ENCODE measurements around the gene COX4I1.
A peak's percentile ranks its signal among the peaks of the same experiment; 100 is the strongest.

The COX4I1 gene

DNA sequence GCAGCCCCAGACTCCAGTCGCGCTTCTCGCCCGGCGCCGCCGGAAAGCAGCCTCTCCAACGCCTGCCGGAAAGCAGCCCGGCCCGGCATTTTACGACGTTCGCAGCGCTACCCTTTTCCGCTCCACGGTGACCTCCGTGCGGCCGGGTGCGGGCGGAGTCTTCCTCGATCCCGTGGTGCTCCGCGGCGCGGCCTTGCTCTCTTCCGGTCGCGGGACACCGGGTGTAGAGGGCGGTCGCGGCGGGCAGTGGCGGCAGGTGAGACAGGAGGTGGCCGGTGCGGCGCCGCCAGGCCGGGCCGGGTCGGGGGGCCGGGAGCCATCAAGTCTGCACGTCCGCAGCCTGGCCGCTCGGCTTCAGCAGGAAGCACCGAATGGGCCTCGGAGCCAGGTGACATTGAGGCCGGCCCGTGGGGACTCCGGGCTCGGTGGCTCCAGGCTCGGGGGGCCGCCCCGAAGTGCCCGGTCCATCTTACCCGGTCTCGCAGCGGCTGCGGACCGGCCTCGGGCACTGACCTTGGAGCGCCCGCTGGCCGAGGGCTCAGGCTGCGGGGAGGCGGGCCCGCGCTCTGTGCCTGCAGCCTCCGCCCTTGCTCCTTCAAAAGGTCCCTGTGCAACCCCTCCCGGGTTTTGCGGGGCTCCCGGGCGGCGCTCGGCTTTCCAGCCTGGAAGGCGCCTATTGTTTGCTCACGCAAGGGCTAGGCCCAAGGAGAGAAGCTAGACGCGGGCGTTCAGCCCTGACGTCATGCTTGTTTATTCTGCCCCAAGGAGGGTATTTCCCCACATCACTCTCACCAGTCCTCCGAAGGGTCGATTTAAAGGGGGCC lies at the start of gene COX4I1, which contains the start of gene EMC8:
Gene COX4I1, plus strand, starts transcription at position 199 of the 824 bp plus-strand sequence. CDS start 1,511 bp downstream, outside the sequence.
Gene EMC8, minus strand, starts transcription at position 48 of the 824 bp plus-strand sequence. CDS start 249 bp downstream, outside the sequence.
- peak; percentile 91 for DNase-seq

DNA sequence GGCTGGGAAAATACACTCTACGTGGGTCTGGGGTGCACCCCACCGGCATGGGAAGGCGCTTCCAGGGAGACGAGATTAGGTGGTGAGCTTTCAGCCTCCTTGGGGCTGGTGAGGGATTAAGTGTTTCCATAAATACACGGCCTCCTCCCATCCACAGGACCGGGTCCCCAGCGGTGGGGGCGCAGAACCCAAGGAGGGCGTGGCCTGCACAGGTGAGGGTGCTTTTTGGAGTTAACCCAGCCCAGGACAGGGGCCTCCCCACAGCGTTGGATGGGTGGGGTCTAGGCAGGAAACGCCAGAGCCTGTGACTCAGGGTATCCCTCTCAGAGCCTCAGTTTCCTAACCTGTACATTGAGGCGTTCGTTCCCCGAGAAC lies 49.7 kb upstream of the COX4I1 start:
- DNase-seq: no peak

DNA sequence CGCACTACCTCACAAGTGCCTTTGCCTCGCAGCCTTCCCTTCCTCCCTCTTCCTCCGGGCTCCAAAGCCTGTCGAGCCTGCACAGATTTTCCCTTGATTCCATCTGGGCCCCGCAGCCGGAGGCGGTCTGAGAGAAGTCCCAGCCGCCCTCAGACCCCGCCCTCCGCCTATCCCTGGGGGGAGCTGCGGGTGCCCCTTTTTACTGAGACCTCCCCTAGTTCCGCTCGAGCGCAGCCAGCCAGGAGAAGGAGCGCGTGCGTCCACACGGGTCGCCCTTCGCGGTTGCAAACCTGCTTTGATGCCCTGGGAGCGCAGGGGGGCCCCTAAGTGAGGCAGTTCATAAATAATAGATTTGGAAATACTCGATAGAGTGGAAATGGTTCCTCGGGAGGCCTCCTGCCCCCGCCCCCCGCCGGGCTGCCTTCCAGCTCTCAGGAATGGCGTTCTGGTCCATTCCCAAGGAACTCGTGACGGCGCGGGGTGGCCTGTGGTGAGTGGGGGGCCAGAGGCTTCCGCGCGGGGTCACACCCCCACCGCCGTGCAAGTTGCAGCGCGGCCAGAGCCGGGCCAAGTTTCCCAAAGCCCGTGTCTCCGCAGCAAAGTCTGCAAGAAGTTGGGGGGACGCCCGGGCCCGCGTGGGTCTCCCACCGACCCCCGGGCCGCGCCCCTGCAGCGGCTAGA lies 49.2 kb upstream of the COX4I1 start:
- DNase-seq: no peak

DNA sequence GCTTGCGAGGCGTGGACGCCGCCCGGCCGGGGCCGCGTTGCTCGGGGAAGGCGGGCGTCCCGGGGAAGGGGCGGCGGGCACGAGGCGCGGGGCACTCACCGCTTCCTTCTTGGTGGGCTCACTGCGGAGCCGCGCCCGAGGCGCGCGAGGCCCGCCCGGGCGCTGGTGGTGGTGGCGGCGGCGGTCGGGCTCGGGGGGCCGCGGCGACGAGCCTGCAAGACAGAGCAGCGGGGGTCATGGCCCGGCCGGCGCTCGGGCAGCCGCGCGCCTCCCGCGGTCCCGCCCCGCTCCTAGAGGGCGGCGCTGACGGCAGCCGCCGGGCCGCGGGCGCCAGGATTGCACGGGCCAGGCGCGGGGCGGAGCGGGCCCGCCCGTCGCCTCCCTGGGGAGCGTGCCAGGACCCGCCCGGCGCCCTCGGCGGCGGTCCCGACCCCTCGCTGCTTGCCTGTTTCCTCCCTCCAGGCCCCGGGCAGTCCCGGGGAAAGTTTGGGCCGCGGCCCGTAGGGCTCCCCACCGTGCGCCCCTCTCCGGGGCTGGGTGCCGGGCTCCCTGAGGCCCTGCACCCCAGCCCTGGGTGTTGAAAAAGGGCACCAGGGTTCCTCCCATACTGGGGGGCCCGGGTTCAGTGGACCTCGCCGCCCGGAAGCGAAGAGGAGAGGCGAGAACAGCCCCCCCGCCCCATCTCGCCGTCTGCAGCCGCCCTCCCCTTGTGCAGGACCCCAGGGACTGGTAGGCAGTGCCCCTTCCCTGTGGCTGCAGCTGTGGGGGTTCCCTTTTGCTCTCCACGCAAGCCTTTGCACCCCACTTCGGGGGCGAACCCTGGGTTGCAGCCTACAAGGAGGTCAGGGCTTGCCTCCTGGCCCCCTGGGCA lies 48.4 kb upstream of the COX4I1 start, which contains the start of gene C16orf74:
Gene C16orf74, minus strand, starts transcription at position 270 of the 871 bp plus-strand sequence. CDS start 15,879 bp downstream, outside the sequence.
- no peak for DNase-seq

DNA sequence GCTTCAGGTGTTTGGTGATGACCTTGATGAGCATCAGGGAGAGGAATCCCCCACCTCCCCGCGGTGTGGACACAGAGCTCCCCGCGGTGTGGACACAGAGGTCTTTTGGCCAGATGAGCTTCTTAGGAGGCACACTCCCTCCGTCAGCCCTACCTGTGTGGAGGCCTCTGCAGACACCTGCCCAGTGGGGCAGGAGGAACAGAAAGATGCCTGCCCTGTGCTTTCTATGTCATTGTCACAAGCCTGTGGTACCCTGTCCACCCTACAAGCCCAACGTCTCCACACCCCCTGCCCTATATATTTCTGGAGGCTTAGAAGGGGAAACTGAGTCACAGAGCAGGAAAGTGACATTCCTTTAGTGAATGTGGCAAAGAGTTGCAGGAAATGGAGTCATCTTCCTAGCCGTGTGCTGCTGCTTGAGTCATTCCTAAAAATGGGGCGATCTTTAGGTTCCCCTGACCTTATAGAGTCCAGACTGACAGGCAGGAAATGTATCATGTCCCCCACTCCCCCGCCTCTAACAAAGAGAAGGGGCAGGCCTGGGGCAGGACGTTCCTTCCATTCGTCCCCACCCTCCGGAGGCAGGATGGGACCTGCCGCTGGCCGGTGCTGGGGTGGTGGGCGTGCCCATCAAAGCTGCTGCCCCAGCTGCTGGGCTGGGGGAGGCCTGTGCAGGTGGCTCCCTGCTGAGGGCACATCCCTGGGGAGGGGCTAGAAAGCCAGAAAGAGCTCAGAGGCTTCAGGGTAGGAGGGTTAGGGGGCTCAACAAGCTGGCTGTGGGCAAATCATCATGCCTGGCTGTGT lies 47.6 kb upstream of the COX4I1 start:
- no peak for DNase-seq

DNA sequence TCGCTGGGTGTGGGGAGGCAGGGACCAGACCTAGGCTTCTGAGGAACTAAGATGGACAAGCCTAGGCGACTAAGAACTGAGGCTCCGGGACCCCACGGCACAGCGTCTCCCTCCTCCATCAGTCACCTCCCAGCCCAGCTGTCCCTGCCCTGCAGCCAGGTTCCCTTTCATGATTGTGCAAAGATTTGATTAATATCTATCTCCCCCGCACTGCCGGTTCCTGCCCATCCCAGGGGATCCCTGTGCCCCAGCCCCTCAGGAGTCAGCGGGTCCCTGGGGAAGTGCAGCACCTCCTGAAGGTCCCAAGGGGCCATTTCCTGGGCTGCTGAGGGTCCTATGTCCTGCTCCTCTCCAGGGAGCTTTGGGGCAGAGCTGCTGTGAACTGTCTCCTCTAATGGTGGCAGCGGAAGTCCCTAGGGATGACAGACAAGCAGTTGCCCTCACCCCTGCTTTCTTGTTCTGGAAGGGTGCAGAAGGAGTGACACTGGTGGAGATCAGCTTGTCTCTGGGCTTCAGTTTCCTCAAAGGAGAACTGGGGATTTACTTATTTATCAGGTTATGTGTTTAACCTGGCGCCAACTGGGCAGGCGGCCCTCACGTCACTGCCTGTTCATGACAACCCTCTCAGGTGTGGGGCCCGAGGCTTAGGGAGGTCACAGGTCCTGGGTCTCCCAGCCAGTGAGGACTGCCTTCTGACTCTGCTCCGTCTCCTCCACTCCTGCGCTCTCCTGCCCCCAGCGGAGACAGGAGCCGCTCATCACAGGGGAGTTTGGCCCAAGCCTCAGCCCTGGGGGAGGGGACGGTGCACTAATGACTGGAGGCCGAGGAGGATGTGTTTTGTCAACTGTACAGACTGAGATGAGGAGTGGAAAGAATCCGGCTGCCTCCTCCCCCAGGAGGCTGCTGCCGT lies 46.7 kb upstream of the COX4I1 start:
- DNase-seq: no peak

DNA sequence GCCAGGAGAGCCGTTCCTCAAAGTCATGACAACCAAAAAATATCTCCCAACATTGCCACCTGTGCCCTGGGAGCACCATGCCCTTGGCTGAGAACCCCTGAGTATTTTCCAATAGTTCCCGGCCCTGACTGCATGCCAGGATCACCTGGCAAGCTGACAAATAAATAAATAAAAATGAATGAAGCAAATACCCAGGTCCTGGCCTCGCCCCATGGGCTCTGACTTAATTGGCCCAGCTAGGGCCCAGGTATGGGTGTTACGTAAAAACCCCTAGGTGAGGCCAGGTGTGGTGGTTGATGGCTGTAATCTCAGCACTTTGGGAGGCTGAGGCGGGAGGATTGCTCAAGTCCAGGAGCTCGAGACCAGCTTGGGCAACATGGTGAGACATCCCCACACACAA lies 45.9 kb upstream of the COX4I1 start:
- no peak for DNase-seq

DNA sequence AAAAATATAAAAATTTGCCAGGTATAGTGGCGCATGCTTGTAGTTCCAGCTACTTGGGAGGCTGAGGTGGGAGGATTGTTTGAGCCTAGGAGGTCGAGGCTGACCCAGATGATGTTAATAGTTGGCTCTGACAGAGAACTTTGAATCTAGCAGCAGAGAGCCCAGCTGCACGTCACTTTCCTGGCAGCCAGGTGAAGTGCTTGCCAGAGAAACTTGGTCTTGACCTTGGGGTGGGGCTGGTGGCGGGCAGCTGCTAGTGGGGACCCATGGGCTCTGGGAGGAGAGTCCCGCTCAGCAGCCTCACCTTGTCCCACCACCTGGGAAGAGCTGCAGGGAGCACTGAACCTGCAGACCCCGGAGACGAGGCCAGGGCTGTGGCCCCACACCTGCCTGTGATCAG lies 45.5 kb upstream of the COX4I1 start:
- DNase-seq: no peak

DNA sequence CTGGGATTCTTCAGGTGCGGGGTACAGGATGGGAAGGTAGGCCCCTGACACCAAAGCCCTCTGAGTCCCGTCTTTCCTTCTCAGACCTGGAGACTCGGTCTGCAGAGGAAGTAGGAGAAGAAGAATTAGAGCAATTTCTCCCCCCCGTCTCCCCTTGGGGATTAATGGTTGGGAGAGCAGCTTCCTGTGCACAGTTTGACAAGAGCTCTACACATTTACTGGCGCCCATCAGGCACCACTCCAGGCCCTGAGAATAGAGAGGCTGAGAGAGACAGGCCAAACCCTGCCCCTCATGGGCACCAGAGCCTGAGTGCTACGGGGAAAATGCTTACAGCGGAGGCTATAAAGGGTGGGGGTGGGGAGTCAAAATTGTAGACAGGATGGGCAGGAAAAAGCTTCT lies 45.1 kb upstream of the COX4I1 start:
- DNase-seq: no peak

DNA sequence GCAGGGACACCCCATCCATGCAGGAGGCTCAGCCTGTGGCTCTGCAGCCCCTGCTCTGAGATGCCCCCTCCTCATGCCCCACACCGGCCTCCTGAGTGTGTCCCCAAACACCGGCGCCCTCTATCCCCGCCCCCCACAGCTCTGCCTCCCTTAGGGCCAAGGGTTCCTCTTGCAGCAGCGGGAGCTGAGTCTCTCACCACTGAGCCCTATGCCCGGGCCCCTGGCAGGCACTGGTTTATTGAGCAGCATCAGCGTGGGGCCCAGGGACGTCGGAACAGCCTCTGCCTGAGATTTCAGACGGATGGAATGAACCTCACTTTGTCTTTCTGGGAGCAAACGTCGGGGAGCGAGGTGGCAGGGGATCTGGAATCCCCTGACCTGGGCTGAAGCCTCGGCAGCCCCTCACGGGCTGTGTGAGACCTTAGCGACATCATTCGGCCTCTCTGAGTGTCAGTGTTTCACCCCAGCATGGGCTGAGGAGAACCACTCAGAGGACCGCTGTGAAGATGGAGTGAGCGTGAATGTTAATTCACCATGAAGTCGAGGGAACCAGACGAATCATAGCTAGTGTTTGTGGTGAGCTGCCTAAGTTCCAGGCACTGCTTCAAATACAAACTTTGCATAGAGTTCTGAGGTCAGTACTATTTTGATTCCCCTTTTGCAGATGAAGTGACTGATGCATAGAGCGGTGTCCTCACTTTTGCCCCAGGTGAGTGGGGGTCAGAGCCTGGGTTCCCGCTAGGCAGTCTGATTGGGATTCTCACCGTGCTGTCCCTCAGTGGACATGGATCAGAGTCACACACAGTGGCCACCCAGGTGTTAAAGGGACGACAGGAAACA lies 43.3 kb upstream of the COX4I1 start:
- DNase-seq: no peak

DNA sequence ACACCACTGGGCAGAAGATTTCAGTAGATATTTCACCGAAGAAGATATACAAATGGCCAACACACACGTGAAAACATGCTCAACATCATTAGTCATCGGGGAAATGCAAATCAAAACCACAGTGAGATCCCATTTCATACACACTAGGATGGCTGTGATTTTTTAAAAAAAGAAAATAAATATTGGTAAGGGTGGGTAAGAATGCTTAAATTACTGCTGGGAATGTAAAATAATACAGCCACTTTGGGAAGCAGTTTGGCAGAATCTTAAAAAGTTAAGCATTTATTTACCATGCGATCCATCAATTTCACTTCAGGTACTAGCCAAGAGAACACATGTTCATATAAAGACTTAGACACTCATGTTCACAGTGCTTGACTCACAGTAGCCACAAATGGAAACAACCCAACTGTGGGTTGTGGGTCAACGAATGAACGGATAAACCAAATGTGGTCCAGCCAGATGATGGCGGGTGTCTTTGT lies 42.1 kb upstream of the COX4I1 start:
- no peak for DNase-seq

DNA sequence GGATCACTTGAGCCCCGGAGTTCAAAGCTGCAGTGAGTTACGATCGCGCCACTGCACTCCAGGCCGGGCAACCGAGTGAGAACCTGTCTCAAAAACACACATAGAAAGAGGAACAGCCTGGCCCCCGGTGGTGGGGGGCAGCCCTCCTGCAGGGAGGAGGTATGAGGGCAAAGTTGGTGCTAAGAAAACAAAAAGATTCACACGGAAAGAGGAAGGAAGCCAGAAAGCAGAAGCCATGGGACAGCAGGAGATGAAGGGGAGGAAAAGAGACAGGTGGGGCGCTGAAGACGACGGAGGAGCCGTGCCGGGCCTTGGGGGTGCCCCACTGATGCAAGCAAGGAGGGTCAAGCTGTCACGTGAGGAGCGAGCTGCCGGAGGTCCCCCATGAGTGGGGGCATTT lies 40.4 kb upstream of the COX4I1 start:
- DNase-seq: no peak

DNA sequence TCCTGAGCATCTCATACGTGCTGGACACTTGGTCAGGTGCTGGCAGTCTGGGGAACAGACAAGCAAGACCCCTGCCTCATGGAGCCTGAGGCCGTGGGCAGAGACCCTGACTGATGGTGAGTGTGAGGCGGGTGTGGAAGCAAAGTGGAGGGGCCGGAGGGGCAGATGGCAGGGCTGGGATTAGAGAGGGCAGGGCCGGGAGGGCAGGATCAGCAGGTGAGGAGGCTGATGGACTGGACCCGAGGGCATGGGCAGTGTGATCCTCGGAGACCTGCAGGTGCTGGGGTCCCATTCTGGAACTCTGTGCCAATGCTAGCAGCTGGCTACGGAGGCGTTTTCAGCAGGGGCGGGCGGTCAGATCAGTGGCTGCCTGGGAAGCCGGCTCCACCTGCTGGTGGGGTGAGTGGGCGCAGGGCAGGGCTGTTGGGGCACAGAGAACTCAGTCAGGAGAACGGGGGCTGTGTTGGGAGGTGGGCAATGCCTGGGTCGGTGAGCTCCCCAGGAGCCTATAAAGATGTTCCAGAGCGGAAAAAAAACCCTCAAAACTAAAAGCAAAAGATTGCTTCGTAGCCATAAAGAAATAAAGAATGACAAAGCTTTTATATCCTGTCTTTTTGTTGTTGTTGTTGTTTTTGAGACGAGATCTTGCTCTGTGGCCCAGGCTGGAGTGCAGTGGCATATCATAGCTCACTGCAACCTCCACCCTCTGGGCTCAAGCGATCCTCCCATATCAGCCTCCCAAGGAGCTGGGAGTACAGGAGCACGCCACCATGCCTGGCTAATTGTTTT lies 39.7 kb upstream of the COX4I1 start:
- DNase-seq: no peak

DNA sequence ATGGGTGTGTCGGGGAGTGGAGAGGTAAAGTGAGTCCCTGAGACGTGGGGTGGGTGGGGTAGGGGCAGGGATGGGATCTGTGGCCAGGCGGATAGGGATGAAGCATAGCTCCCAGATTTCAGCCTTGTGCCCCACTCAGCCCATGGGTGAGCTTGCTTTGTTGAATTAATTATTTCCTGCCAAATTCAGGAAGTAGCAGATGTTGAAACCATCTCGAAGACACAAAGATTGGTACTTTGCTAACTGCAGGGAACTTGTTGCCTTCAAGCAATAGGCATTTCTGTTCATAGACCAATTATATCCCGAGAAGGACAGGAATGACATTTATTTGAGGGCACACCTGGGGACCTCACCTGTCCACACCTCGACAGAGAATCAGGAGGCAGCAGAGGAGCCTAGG lies 37.6 kb upstream of the COX4I1 start:
- no peak for DNase-seq

DNA sequence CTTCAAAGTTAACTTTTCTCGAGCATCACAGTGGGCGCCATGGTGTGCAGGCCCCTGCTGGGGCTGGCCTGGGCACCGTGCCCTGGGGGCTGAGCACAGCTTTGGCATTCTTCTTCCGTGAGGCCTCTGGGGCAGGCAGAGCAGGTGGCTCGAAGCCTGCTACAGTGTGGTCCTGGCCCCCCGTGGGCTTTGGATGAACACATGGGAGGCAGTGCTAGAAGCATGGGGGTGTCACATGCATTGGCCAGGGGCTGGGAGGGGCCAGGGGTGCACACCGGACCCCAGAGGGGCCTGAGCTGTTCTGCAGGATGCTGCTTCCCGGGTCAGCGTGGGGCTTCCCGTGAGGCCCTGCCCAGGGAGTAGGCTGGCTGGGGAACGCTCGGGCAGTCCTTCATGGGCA lies 36.5 kb upstream of the COX4I1 start:
- DNase-seq: no peak

DNA sequence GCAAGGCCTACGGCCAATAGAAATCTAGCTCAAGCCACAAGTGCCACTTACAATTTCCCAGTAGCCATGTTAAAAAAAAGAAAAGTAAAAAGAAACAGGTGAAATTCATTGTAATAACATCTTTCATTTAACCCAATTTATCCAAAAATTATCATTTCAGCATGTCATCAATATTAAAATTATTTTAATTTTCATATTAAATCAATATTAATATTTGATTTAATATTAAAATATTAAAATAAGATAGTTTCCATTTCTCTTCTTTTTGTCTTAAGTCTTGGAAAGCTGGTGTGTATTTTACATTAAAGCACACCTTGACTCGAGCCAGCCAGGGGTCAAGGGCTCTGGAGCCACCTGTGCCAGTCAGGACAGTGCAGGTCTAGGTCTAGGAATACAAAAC lies 35.9 kb upstream of the COX4I1 start:
- DNase-seq: no peak

DNA sequence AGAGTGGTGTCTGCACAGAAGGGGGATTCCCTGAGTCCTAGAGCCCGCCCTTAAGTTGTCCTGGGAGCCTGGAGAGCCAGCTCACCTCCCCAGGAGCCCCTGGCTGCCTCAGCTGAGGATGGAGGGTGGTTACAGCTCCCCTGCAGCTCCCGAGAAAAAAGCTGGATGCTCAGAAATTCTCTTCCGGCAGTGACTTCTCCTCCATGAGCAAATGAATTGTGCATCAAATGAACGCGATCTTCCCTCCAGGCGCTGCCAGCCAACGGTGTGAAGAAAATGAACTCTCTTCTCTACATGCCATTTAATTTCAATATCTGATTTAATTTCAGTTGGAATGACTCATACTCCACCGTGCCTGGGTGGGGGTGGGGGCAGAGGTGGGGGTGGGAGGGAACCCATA lies 34.3 kb upstream of the COX4I1 start:
- no peak for DNase-seq

DNA sequence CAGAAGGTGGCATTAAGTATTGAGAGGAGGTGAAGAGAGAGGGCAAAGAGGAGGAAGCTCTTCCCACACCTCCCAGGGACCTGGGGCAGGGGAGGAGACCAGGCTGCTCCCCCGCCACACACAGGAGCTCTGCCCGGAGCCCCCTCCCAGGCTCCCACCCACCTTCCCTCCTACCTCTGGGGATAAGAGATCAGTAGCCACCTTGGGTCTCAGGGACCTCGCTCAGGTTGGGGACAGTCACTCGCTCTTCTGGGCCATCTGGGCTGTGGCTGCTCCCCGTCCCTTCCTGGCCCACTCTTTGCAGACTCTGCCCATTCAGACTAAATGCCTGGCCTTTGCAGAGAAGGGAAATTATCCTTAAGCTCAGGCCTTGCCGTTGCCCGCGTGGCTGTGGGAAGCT lies 33.7 kb upstream of the COX4I1 start:
- DNase-seq: no peak

DNA sequence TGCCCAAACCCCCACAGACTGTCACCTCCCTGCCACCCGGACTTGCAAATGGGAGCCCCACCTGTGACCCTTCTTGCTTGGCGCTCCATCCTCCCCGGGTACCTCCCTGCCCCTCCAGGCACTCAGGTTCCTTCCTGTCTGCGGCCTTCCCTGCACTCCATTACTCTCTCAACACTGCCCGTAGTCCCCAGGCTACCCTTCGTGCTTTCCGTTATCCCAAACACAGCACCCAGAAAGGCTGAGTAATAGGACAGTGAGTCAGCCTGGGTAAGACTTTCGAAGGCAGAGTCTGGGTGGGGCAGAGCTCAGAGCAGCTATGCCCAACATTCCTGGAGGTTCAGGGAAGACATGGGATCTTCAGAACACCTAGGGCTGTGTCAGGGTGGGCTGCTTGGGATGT lies 32.0 kb upstream of the COX4I1 start:
- no peak for DNase-seq
